Stimulated activated naive CD4-positive, alpha-beta T cell treated with Interleukin-2 at 50 U/mL for 16 hours (primary cell): ENCODE data around the gene GRIK3.

Experiments used
- DNase-seq: peaks from one replicate; lab custom pipeline; 2025; lab: John Stamatoyannopoulos, UW

Gene GRIK3

GRCh38 chr1:36825226-36825625 lies 209.1 kb downstream of the GRIK3 start:
- no peak for DNase-seq

DNA sequence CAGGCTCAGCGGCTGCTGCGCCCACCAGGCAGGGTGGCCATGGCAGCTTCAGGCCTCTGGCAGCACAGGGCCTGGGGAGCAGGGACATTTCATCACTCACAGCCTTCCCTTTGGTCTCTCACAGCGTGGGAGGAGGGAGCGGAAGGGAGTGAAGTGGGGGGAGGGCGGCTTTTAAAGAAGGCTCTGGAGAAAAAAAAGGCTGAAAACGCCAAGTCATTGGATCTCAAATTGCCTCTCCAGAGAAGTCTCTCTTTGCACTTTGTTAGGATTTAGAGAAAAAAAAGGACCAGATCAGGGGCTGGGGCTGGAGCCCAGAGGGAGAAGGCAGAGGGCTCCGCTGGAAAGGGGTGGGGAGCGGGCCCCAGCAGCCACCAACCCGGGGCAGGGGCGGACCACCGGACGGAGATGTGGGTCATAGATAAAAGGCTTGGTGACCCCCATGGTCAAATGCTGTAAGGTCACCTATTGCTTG lies 209.9 kb downstream of the GRIK3 start:
- no peak for DNase-seq

- no peak for DNase-seq
Observed at GRCh38 chr1:36822648-36823047, 211.7 kb downstream of the GRIK3 start.

- DNase-seq, result no peak
Observed at GRCh38 chr1:36821386-36821785, 212.9 kb downstream of the GRIK3 start.

DNA sequence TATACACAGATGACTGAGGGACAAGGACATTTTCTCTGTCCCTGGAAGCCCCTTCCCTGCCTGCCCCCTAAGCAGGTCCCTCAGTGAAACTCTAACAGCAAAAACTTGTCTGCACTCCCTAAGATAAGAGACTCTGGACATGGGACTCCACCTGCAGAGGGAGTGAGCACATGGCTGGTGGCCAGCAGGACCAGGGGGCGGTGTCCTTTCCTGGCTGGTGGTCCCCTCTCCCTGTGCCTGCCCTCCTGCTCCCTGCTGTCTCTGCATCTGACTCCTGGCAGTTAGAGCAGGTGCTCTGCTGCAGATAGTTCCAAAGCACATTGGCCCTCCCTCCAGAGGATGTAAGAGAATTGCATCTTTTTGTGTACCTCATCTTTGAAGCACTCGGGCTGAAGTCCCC lies 215.5 kb downstream of the GRIK3 start:
- DNase-seq, result no peak

DNA sequence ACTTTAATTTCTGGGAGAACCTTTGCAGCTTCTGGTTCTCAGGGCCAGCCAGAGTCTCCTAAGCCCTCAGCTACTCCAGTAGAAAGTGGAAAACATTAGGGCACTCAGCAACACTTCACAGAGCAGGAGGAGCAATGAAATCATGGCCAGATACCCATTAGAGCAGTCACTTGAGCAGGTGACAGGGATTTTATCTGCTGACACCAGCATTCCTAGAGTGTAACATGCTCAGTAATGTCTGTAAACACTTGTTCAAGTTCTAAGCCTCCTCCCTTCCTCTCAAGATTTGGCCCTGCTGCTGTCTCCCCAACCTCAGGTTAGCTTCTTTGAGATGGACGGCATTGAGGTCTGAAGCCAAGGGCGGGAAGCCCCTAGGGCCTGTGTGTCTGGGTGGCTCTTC lies 218.0 kb downstream of the GRIK3 start:
- no peak for DNase-seq

GRCh38 chr1:36814774-36815173 lies 219.5 kb downstream of the GRIK3 start:
- DNase-seq, result no peak

DNA sequence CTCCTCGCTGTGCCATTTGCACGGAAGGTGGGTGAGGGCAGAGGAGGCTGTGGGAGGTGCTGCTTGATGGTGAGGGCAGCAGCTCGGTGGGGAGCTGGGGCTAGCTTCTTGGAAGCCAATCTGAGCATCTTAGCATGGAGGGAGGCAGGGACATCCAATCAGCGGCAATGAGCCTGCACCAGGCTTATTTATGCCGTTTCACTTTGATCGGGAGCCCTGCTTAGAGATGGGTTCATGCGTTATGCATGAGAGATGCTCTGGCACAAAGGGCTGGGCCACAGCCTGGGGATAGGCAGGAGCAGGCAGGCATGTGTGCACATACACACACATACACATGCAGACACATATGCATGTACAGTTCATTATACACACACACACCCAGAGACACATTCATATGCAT lies 220.2 kb downstream of the GRIK3 start:
- DNase-seq, result no peak

DNA sequence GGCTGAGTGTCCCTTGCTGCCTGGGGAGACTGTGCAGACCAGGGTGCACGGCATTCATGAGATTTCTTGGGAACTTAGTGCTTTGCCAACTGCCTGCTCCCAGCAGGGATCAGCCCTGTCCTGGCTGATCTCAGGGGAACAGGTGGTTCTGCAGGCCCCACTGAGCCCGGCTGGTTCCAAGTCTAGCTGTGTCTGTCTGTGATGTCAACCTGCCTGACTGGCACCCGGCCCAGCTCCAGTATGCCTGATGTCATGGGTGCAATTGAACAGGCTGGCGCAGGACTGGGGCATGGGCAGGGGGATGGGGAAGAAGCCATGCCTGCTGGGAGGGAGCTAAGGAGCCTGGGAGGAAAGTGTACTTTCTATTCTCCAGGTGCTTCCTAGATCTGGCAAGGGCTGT lies 227.1 kb downstream of the GRIK3 start:
- DNase-seq, result no peak

GRCh38 chr1:36805979-36806640 lies 228.2 kb downstream of the GRIK3 start:
- no peak for DNase-seq

DNA sequence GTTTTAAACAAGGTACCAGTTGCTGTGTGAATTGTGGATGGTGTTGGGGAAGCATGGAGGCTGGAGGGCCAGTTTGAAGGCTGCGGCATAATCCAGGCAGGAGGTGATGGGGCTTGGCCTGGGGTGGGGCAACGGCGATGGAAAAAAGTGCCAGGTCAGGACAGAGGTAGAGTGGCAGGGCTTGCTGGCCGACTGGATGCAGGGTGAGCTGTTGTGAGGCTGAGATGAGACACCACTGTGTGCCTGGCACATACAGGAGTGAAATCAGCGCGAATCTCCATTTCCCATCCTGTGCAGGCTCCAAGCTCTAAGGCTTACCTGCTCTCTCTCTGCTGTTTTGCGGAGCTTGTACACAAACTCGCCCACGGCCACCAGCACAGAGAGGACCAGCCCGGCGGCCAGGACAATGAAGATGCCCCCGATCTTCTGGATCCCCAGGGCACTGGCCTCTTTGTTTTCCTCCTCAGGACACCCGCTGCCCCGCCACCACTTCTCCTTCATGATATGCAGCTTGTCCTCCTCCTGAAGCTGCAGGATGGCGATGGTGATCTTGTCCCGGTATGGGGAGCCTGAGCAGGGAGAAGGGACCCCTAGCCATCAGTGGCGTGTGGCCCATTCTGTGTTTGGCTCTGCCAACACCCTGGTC lies 229.5 kb downstream of the GRIK3 start:
- no peak for DNase-seq

GRCh38 chr1:36803868-36804570 lies 230.3 kb downstream of the GRIK3 start:
- DNase-seq, result no peak

GRCh38 chr1:36802018-36802417 lies 232.3 kb downstream of the GRIK3 start:
- DNase-seq, result no peak

- no peak for DNase-seq
Observed at GRCh38 chr1:36797761-36798160, 236.6 kb downstream of the GRIK3 start.

GRCh38 chr1:36796733-36797132 lies 237.6 kb downstream of the GRIK3 start:
- DNase-seq, result no peak

DNA sequence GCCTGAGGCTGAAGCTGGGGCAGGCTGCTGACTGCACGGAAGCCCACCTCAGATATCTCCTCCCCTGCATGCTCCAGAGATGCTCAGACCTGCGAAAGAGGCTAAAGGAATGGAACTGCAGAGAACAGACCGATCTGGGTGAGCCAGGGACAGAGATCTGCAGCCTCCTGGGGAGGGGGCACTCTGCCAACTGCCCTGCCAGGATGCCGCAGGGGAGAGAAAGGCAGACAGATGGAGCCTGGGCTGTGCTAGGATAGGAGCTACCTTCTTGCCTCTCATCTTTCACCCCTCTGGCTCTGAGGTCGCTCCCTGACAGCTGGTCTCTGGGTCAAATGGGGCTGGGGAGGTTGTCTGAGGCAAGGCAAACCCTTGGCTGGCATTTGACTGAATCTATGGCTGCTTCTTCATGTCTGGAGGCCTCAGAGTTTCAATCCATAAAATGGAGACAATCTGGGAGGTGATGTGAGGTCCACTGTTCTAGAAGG lies 238.2 kb downstream of the GRIK3 start:
- no peak for DNase-seq

GRCh38 chr1:36794460-36794859 lies 239.9 kb downstream of the GRIK3 start:
- DNase-seq, result no peak

DNA sequence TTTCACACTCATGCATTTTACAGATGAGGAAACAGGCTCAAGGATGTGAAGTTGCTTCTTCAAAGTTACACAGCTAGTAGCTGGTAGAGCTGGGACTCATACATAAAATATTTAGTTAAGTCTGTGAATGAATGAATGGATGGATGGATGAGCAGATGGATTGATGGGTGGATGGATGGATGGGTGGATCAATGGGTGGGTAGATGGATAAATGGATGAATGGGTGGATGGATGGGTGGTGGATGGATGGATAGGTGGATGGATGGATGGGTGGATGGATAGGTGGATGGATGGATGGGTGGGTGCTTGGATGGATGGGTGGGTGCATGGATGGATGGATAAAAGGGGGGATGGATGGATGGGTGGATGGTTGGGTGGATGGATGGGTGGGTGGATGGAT lies 240.9 kb downstream of the GRIK3 start:
- DNase-seq, result no peak

GRCh38 chr1:36792292-36792691 lies 242.0 kb downstream of the GRIK3 start:
- DNase-seq, result no peak

DNA sequence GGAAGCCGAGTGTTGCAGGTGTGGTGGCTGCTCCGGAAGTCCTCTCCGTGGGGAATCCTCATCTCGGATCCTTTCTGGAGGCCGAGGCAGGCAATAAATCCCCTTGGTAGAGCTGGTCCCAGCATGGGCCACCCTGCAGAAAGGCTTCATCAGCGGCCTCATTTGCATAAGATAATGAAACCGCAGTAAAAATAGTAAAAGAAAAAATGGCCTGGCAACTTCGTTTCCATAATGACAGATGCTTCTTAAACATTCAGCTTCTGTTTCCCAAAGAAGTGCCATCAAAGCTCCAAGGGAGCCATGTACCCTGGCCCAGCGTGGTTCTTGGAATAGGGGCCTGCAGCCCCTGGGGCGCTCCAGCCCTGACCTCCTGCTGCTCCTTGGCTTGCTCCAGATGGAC lies 244.1 kb downstream of the GRIK3 start:
- DNase-seq, result no peak

- DNase-seq, result no peak
Observed at GRCh38 chr1:36789535-36789934, 244.8 kb downstream of the GRIK3 start.

GRCh38 chr1:36787312-36787913 lies 246.9 kb downstream of the GRIK3 start:
- no peak for DNase-seq

DNA sequence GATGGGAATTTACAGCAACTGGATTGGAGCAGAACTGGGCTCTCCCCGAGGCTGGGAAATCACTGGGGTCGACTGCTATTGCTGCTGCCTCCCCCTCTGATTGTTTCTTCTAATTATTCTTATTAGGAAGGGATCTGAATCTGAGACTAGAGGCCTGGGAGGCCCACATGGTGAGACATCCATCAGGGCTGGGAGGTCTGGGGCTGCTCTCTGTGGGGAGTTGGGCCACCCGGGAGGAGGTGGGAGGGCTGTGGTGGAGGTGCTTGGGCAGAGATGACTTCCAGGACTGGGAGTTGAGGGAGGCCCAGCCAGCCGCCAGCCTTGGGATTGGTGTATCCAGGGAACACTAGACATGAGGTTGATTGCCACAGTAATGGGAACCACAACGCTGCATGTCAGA lies 247.9 kb downstream of the GRIK3 start:
- DNase-seq, result no peak
